HEK293T (cell line): ENCODE data around the gene FAM222B.

Experiments
- ARNT ChIP-seq: fragments of 450-650 bp; IDR thresholded peaks from 2 replicates; pipeline ENCODE4 v1.6.1; 2017; ENCODE audit warnings: mild to moderate bottlenecking
- BHLHE40 ChIP-seq: fragments of 450-650 bp; IDR thresholded peaks from 2 replicates; pipeline ENCODE4 v1.6.1; 2016; ENCODE audit warnings: mild to moderate bottlenecking, moderate library complexity, borderline replicate concordance
- FOXA1 ChIP-seq: fragments of 450-650 bp; IDR thresholded peaks from 2 replicates; pipeline ENCODE4 v1.6.1; 2016; ENCODE audit warnings: mild to moderate bottlenecking
- FOXK2 ChIP-seq: fragments of 450-650 bp; IDR thresholded peaks from 2 replicates; pipeline ENCODE4 v1.6.1; 2016; ENCODE audit warnings: mild to moderate bottlenecking
- LEF1 ChIP-seq: fragments of 450-650 bp; IDR thresholded peaks from 2 replicates; pipeline ENCODE4 v1.6.1; 2017; ENCODE audit warnings: mild to moderate bottlenecking, borderline replicate concordance
- NFRKB ChIP-seq: fragments of 450-650 bp; IDR thresholded peaks from 2 replicates; pipeline ENCODE4 v1.6.1; 2016; ENCODE audit warnings: mild to moderate bottlenecking, moderate library complexity
- ZNF384 ChIP-seq: fragments of 450-650 bp; IDR thresholded peaks from 2 replicates; pipeline ENCODE4 v1.6.1; 2016
- TF ChIP-seq, protein P1 (sequence below): fragments of 450-650 bp; IDR thresholded peaks from 2 replicates; pipeline ENCODE4 v1.6.1; 2016

GRCh38 chr17:28887871-28888471 is 45.4 kb upstream of the FAM222B start:
- TF ChIP-seq FOXK2: no peak
- TF ChIP-seq BHLHE40: no peak
- TF ChIP-seq, protein P1, sequence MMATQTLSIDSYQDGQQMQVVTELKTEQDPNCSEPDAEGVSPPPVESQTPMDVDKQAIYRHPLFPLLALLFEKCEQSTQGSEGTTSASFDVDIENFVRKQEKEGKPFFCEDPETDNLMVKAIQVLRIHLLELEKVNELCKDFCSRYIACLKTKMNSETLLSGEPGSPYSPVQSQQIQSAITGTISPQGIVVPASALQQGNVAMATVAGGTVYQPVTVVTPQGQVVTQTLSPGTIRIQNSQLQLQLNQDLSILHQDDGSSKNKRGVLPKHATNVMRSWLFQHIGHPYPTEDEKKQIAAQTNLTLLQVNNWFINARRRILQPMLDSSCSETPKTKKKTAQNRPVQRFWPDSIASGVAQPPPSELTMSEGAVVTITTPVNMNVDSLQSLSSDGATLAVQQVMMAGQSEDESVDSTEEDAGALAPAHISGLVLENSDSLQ: no peak
- TF ChIP-seq ZNF384: no peak
- no peak for TF ChIP-seq NFRKB
- no peak for TF ChIP-seq FOXA1
- no peak for TF ChIP-seq ARNT
- no peak for TF ChIP-seq LEF1
